GM23338 (cell line): ENCODE measurements around the gene ACADS. TPM values are rescaled to one million over a fixed set of nuclear protein-coding genes. Genes with fewer than 3 reads are reported as not detected.

ENCODE experiments used
- ATAC-seq: fragments of 200-7000 bp; cut with Tn5 transposase; 3 replicates; pipeline ENCODE4 v1.9.1; 2020
- DNase-seq: peaks from one replicate; pipeline ENCODE4 v3.0.0-alpha.2; 2015; ENCODE audit warnings: low spot score
- H2AFZ ChIP-seq: fragments of 200-600 bp; sonication (generic); 2 replicates; pipeline ENCODE4 v1.8.0; 2016; ENCODE audit warnings: antibody characterized with exemption, mild to moderate bottlenecking, moderate library complexity
- H3F3A ChIP-seq: fragments of 200-600 bp; sonication (generic); replicated peaks from 2 replicates; pipeline ENCODE4 v1.8.0; 2017; ENCODE audit warnings: antibody characterized with exemption, mixed run types, low read depth
- H3K27ac ChIP-seq: fragments of 200-600 bp; sonication (generic); 2 replicates; pipeline ENCODE4 v1.6.1; 2016; ENCODE audit warnings: low read depth
- H3K27me3 ChIP-seq: fragments of 200-600 bp; sonication (generic); 2 replicates; pipeline ENCODE4 v1.8.0; 2016; ENCODE audit warnings: mild to moderate bottlenecking, mixed run types, moderate library complexity; ENCODE audit not compliant: insufficient read depth
- H3K36me3 ChIP-seq: fragments of 200-600 bp; sonication (generic); 2 replicates; pipeline ENCODE4 v1.8.0; 2016; ENCODE audit warnings: mild to moderate bottlenecking; ENCODE audit not compliant: insufficient read depth
- H3K4me1 ChIP-seq: fragments of 200-600 bp; sonication (generic); 2 replicates; pipeline ENCODE4 v1.8.0; 2016; ENCODE audit warnings: mild to moderate bottlenecking, moderate library complexity; ENCODE audit not compliant: insufficient read depth
- H3K4me2 ChIP-seq: fragments of 200-600 bp; sonication (generic); 2 replicates; pipeline ENCODE4 v1.7.1; 2017; ENCODE audit warnings: mixed run types
- H3K4me3 ChIP-seq: fragments of 200-600 bp; sonication (generic); 2 replicates; pipeline ENCODE4 v1.6.1; 2016; ENCODE audit warnings: mixed run types
- H3K79me2 ChIP-seq: fragments of 200-600 bp; sonication (generic); replicated peaks from 2 replicates; pipeline ENCODE4 v1.8.0; 2017; ENCODE audit warnings: mild to moderate bottlenecking; ENCODE audit not compliant: insufficient read depth
- H3K9me2 ChIP-seq: fragments of 200-600 bp; sonication (generic); 2 replicates; pipeline ENCODE4 v1.8.0; 2017; ENCODE audit not compliant: insufficient read depth
- H4K20me1 ChIP-seq: fragments of 200-600 bp; sonication (generic); replicated peaks from 2 replicates; pipeline ENCODE4 v1.8.0; 2017; ENCODE audit warnings: mild to moderate bottlenecking; ENCODE audit not compliant: insufficient read depth
- H3K27ac Mint-ChIP-seq: 2 replicates; pipeline ENCODE4 v1.8.0; 2020; ENCODE audit warnings: inconsistent platforms, mild to moderate bottlenecking, moderate library complexity, mixed read lengths
- H3K27me3 Mint-ChIP-seq: 3 replicates; pipeline ENCODE4 v1.8.0; 2022; ENCODE audit warnings: low read depth, mild to moderate bottlenecking, moderate library complexity, mixed read lengths, inconsistent platforms; ENCODE audit not compliant: insufficient read depth, poor library complexity
- H3K36me3 Mint-ChIP-seq: 3 replicates; pipeline ENCODE4 v1.8.0; 2021; ENCODE audit warnings: low read depth, mild to moderate bottlenecking, inconsistent platforms, moderate library complexity, mixed read lengths
- H3K4me1 Mint-ChIP-seq: 3 replicates; pipeline ENCODE4 v1.8.0; 2020; ENCODE audit warnings: mild to moderate bottlenecking, inconsistent platforms, mixed read lengths
- H3K4me3 Mint-ChIP-seq: 3 replicates; pipeline ENCODE4 v1.8.0; 2021; ENCODE audit warnings: moderate library complexity, mild to moderate bottlenecking, inconsistent platforms, mixed read lengths
- H3K9me3 Mint-ChIP-seq: 3 replicates; pipeline ENCODE4 v1.8.0; 2020; ENCODE audit warnings: moderate library complexity, mild to moderate bottlenecking, inconsistent platforms, mixed read lengths
- polyA plus RNA-seq: library from polyadenylated mRNA; unstranded; fragments of >200 nt; fragmentation: Nextera tagmentation; extraction: Ambion mirVana; gene quantifications from 2 replicates; pipeline ENCODE4 v1.2.1, GENCODE V29; 2016
- total RNA-seq: library from RNA; depleted of rRNA; stranded (reverse); fragments of >200 nt; shearing (Covaris generic); gene quantifications from 2 replicates; pipeline ENCODE4 v1.2.3, GENCODE V29; 2014
- TF ChIP-seq, protein P1 (sequence below): fragments of 250-450 bp; sonication (Bioruptor Pico); IDR thresholded peaks from 2 replicates; pipeline ENCODE4 v1.5.0; 2020; ENCODE audit warnings: mild to moderate bottlenecking, moderate library complexity

Gene ACADS
- total and polyA plus RNA-seq, 2 experiments from 2014 or later, result 3.1 to 5.7 TPM

DNA sequence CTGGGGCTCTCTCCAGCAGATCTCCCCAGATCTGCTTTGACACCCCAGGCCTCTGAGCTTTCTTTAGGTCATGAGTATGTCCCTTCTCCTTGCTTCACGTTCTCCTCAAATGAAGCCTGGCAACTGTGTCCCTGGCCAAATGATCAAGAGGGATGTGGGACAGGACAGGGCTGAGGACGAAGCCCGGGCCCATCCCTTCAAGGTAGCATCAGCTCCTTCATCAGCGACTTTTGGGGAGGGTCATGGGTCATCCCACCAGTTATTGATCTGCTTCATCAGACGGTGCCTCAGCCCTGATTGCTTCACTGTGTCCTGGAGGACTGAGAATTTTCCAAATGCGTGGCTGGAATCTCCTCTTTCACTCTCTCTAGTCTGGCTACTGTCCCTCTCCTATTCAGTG, 32.3 kb downstream of the ACADS start:
- no peaks in the 10 kb centered on the region for H4K20me1 ChIP-seq

More for the DNA sequence above, 32.3 kb downstream of the ACADS start:
- Histone ChIP-seq H3K79me2 (no peaks in the 10 kb centered on the region), H3K36me3 (no peaks in the 10 kb centered on the region), H3K4me3 (no peak overlapping the region), H3K9me2 (no peaks in the 10 kb centered on the region), H3K4me2 (no peak overlapping the region), H3K4me1 (peaks cover 5% of the 10 kb centered on the region; the same call in 1 of the 2 replicates), H3K27ac (no peak overlapping the region), H2AFZ (no peak overlapping the region), H3F3A (no peaks in the 10 kb centered on the region), H3K27me3 (no peaks in the 10 kb centered on the region)
- Mint-ChIP-seq H3K27ac (no peak overlapping the region), H3K4me1 (peaks cover 22% of the 10 kb centered on the region), H3K27me3 (peaks cover 6% of the 10 kb centered on the region), H3K9me3 (peaks cover 13% of the 10 kb centered on the region; the same call in 2 of the 3 replicates), H3K36me3 (peaks cover 13% of the 10 kb centered on the region; the same call in 2 of the 3 replicates), H3K4me3 (no peak overlapping the region)
- TF ChIP-seq, protein P1, sequence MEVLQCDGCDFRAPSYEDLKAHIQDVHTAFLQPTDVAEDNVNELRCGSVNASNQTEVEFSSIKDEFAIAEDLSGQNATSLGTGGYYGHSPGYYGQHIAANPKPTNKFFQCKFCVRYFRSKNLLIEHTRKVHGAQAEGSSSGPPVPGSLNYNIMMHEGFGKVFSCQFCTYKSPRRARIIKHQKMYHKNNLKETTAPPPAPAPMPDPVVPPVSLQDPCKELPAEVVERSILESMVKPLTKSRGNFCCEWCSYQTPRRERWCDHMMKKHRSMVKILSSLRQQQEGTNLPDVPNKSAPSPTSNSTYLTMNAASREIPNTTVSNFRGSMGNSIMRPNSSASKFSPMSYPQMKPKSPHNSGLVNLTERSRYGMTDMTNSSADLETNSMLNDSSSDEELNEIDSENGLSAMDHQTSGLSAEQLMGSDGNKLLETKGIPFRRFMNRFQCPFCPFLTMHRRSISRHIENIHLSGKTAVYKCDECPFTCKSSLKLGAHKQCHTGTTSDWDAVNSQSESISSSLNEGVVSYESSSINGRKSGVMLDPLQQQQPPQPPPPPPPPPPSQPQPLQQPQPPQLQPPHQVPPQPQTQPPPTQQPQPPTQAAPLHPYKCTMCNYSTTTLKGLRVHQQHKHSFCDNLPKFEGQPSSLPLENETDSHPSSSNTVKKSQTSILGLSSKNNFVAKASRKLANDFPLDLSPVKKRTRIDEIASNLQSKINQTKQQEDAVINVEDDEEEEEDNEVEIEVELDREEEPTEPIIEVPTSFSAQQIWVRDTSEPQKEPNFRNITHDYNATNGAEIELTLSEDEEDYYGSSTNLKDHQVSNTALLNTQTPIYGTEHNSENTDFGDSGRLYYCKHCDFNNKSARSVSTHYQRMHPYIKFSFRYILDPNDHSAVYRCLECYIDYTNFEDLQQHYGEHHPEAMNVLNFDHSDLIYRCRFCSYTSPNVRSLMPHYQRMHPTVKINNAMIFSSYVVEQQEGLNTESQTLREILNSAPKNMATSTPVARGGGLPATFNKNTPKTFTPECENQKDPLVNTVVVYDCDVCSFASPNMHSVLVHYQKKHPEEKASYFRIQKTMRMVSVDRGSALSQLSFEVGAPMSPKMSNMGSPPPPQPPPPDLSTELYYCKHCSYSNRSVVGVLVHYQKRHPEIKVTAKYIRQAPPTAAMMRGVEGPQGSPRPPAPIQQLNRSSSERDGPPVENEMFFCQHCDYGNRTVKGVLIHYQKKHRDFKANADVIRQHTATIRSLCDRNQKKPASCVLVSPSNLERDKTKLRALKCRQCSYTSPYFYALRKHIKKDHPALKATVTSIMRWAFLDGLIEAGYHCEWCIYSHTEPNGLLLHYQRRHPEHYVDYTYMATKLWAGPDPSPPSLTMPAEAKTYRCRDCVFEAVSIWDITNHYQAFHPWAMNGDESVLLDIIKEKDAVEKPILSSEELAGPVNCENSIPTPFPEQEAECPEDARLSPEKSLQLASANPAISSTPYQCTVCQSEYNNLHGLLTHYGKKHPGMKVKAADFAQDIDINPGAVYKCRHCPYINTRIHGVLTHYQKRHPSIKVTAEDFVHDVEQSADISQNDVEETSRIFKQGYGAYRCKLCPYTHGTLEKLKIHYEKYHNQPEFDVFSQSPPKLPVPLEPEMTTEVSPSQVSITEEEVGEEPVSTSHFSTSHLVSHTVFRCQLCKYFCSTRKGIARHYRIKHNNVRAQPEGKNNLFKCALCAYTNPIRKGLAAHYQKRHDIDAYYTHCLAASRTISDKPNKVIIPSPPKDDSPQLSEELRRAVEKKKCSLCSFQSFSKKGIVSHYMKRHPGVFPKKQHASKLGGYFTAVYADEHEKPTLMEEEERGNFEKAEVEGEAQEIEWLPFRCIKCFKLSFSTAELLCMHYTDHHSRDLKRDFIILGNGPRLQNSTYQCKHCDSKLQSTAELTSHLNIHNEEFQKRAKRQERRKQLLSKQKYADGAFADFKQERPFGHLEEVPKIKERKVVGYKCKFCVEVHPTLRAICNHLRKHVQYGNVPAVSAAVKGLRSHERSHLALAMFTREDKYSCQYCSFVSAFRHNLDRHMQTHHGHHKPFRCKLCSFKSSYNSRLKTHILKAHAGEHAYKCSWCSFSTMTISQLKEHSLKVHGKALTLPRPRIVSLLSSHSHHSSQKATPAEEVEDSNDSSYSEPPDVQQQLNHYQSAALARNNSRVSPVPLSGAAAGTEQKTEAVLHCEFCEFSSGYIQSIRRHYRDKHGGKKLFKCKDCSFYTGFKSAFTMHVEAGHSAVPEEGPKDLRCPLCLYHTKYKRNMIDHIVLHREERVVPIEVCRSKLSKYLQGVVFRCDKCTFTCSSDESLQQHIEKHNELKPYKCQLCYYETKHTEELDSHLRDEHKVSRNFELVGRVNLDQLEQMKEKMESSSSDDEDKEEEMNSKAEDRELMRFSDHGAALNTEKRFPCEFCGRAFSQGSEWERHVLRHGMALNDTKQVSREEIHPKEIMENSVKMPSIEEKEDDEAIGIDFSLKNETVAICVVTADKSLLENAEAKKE (CRISPR knock-in tag), result no peak
- DNase-seq (no peak), ATAC-seq (no peak)
